H1 (cell line): ENCODE data around the gene RFPL3. TPM values are rescaled to one million over a fixed set of nuclear protein-coding genes. Genes with fewer than 3 reads are reported as not detected.

Experiments
- CTCF ChIA-PET: fragments of 300-600 bp; sonication (Branson Sonifier 250); formaldehyde crosslinking; loops from one replicate; lab custom pipeline; 2021; ENCODE audit not compliant: partially characterized antibody; lab: Charles Lee
- POLR2A ChIA-PET: fragments of 300-600 bp; sonication (Branson Sonifier 250); formaldehyde crosslinking; loops from one replicate; lab custom pipeline; 2021; ENCODE audit warnings: inconsistent platforms; ENCODE audit not compliant: partially characterized antibody; lab: Charles Lee
- DNase-seq, 2 experiments: peaks; one replicate each; pipeline versions ENCODE4 v3.0.0 to v3.0.0-alpha.2; 2010 to 2022; ENCODE audit warnings: low spot score in 2 of 2, low read depth in 1 of 2, mixed read lengths in 1 of 2
- FAIRE-seq: peaks from 2 replicates; lab custom pipeline; 2011; peaks lifted over from hg19 to GRCh38; lab: Jason Lieb, UNC
- H2AFZ ChIP-seq: 2 replicates; pipeline ENCODE4 v1.8.1; 2012; ENCODE audit warnings: low read length, inconsistent platforms
- H2AK5ac ChIP-seq: 2 replicates; pipeline ENCODE4 v1.6.1; 2013; ENCODE audit warnings: low read depth, low read length
- H2BK120ac ChIP-seq: replicated peaks from 2 replicates; pipeline ENCODE3; 2013; ENCODE audit warnings: low read depth, low read length, inconsistent platforms
- H2BK12ac ChIP-seq: 2 replicates; pipeline ENCODE4 v1.6.1; 2013; ENCODE audit warnings: low read depth, low read length
- H2BK15ac ChIP-seq: 2 replicates; pipeline ENCODE4 v1.6.1; 2013; ENCODE audit warnings: low read length
- H2BK20ac ChIP-seq: 2 replicates; pipeline ENCODE4 v1.6.1; 2013; ENCODE audit warnings: low read length
- H2BK5ac ChIP-seq: 2 replicates; pipeline ENCODE4 v1.6.1; 2013; ENCODE audit warnings: low read depth, low read length
- H3K14ac ChIP-seq: 2 replicates; pipeline ENCODE4 v1.6.1; 2013; ENCODE audit warnings: inconsistent platforms; ENCODE audit not compliant: insufficient read length
- H3K18ac ChIP-seq: 2 replicates; pipeline ENCODE4 v1.6.1; 2013; ENCODE audit warnings: low read length; ENCODE audit errors: extremely low read depth
- H3K23ac ChIP-seq: 2 replicates; pipeline ENCODE4 v1.6.1; 2013; ENCODE audit warnings: inconsistent platforms; ENCODE audit not compliant: insufficient read length
- H3K23me2 ChIP-seq: 2 replicates; pipeline ENCODE4 v1.6.1; 2013; ENCODE audit warnings: low read depth, low read length
- H3K27ac ChIP-seq: 2 replicates; pipeline ENCODE4 v1.6.1; 2011; ENCODE audit warnings: low read depth, low read length, inconsistent platforms
- H3K27me3 ChIP-seq, 4 experiments: replicated peaks in 1 of 4; 1 replicate in 1 of 4; 2 replicates in 3 of 4; pipeline versions ENCODE4 v1.6.1 to v1.8.1; 2011 to 2013; ENCODE audit warnings: low read length in 3 of 4, mild to moderate bottlenecking in 3 of 4, inconsistent platforms in 2 of 4, mixed read lengths in 2 of 4, moderate library complexity in 1 of 4; ENCODE audit not compliant: control insufficient read depth in 3 of 4, insufficient read depth in 3 of 4; ENCODE audit errors: extremely low read depth in 1 of 4
- H3K36me3 ChIP-seq, 4 experiments: 2 replicates each; pipeline versions ENCODE4 v1.6.1 to v1.8.1; 2011 to 2013; ENCODE audit warnings: mild to moderate bottlenecking in 4 of 4, low read length in 3 of 4, moderate library complexity in 2 of 4, control low read depth in 1 of 4, inconsistent platforms in 1 of 4; ENCODE audit not compliant: insufficient read depth in 4 of 4, control insufficient read depth in 2 of 4
- H3K4ac ChIP-seq: replicated peaks from 2 replicates; pipeline ENCODE3; 2013; ENCODE audit warnings: low read length, low read depth, mixed read lengths, inconsistent platforms; ENCODE audit not compliant: insufficient read length
- H3K4me1 ChIP-seq, 4 experiments: replicated peaks in 1 of 4; 1 replicate in 1 of 4; 2 replicates in 3 of 4; pipeline versions ENCODE4 v1.6.1 to v1.8.1; 2011 to 2013; ENCODE audit warnings: low read length in 3 of 4, inconsistent platforms in 2 of 4, mixed read lengths in 1 of 4; ENCODE audit not compliant: insufficient read depth in 4 of 4, control insufficient read depth in 3 of 4
- H3K4me2 ChIP-seq, 2 experiments: 2 replicates each; pipeline versions ENCODE4 v1.6.1 to v1.8.1; 2011 to 2013; ENCODE audit warnings: low read depth in 2 of 2, low read length in 2 of 2, control low read depth in 1 of 2, inconsistent platforms in 1 of 2, mild to moderate bottlenecking in 1 of 2; ENCODE audit not compliant: insufficient read depth in 1 of 2
- H3K4me3 ChIP-seq, 4 experiments: fragments of 200-600, 300-600 bp in 1 of 4; sonication (generic), shearing (Covaris generic), sonication (Bioruptor Twin) in 1 of 4; 2 replicates each; pipeline versions ENCODE4 v1.5.1 to v1.8.1; 2011 to 2016; ENCODE audit warnings: low read length in 4 of 4, low read depth in 3 of 4, control low read depth in 2 of 4, inconsistent platforms in 2 of 4, mild to moderate bottlenecking in 2 of 4, mixed read lengths in 1 of 4, moderate library complexity in 1 of 4; ENCODE audit not compliant: insufficient read depth in 2 of 4; ENCODE audit errors: extremely low read depth in 1 of 4
- H3K56ac ChIP-seq: replicated peaks from 2 replicates; pipeline ENCODE3; 2013; ENCODE audit warnings: low read depth, mild to moderate bottlenecking, mixed read lengths, low read length, inconsistent platforms; ENCODE audit not compliant: insufficient read length
- H3K79me1 ChIP-seq: 2 replicates; pipeline ENCODE4 v1.6.1; 2013; ENCODE audit warnings: low read depth, low read length, control low read depth
- H3K79me2 ChIP-seq, 2 experiments: 2 replicates each; pipeline versions ENCODE4 v1.6.1 to v1.8.1; 2012 to 2013; ENCODE audit warnings: low read length in 2 of 2, mild to moderate bottlenecking in 2 of 2, inconsistent platforms in 1 of 2; ENCODE audit not compliant: insufficient read depth in 2 of 2, control insufficient read depth in 1 of 2
- H3K9ac ChIP-seq, 4 experiments: replicated peaks in 1 of 4; 1 replicate in 1 of 4; 2 replicates in 3 of 4; pipeline versions ENCODE4 v1.6.1 to v1.8.1; 2011 to 2013; ENCODE audit warnings: low read depth in 3 of 4, low read length in 3 of 4, control low read depth in 2 of 4, mild to moderate bottlenecking in 2 of 4, moderate library complexity in 2 of 4, inconsistent platforms in 1 of 4; ENCODE audit errors: extremely low read depth in 1 of 4
- H3K9me3 ChIP-seq, 2 experiments: 2 replicates each; pipeline versions ENCODE4 v1.6.1 to v1.8.1; 2012 to 2013; ENCODE audit warnings: mild to moderate bottlenecking in 2 of 2, moderate library complexity in 2 of 2, control low read depth in 1 of 2, inconsistent platforms in 1 of 2, low read depth in 1 of 2, low read length in 1 of 2, mixed read lengths in 1 of 2; ENCODE audit not compliant: insufficient read depth in 2 of 2
- H4K20me1 ChIP-seq, 2 experiments: replicated peaks in 1 of 2; 2 replicates each; pipeline versions ENCODE3 to v1.8.1; 2011 to 2013; ENCODE audit warnings: inconsistent platforms in 2 of 2, low read length in 2 of 2, mild to moderate bottlenecking in 1 of 2; ENCODE audit not compliant: insufficient read depth in 2 of 2, control insufficient read depth in 1 of 2
- H4K5ac ChIP-seq: 2 replicates; pipeline ENCODE4 v1.6.1; 2013; ENCODE audit warnings: low read length, low read depth, mixed read lengths, inconsistent platforms; ENCODE audit not compliant: insufficient read length
- H4K8ac ChIP-seq: 2 replicates; pipeline ENCODE4 v1.8.0; 2013; ENCODE audit warnings: mild to moderate bottlenecking, moderate library complexity, low read length, inconsistent platforms; ENCODE audit not compliant: insufficient read depth; ENCODE audit errors: extremely low read depth
- H4K91ac ChIP-seq: replicated peaks from 2 replicates; pipeline ENCODE3; 2013; ENCODE audit warnings: low read length, mixed read lengths, inconsistent platforms; ENCODE audit not compliant: insufficient read length
- BRCA1 ChIP-seq: IDR thresholded peaks from 2 replicates; pipeline ENCODE4 v1.6.1; 2012; ENCODE audit warnings: low read depth, low read length, improper control_type of control experiment
- GTF2F1 ChIP-seq: IDR thresholded peaks from 2 replicates; pipeline ENCODE4 v1.6.1; 2012; ENCODE audit warnings: low read depth, low read length, improper control_type of control experiment, borderline replicate concordance
- JUND ChIP-seq: IDR thresholded peaks from 2 replicates; pipeline ENCODE4 v1.6.1; 2011; ENCODE audit warnings: mild to moderate bottlenecking, improper control_type of control experiment, low read length
- POU5F1 ChIP-seq: IDR thresholded peaks from 2 replicates; pipeline ENCODE4 v1.6.1; 2011; ENCODE audit warnings: low read depth, mild to moderate bottlenecking, low read length, moderate library complexity
- RBBP5 ChIP-seq: IDR thresholded peaks from 2 replicates; pipeline ENCODE4 v1.7.1; 2012; ENCODE audit warnings: low read depth, mild to moderate bottlenecking, inconsistent platforms, low read length, moderate library complexity, borderline replicate concordance
- RNF2 ChIP-seq: fragments of 200-900, 300-1000 bp; sonication (generic); IDR thresholded peaks from 2 replicates; pipeline ENCODE4 v1.7.1; 2016; ENCODE audit warnings: borderline replicate concordance, low read depth, mild to moderate bottlenecking, antibody characterized with exemption, low read length; ENCODE audit not compliant: poor library complexity, severe bottlenecking; ENCODE audit errors: missing control alignments
- SIN3A ChIP-seq, 2 experiments: IDR thresholded peaks in 1 of 2; conservative IDR thresholded peaks in 1 of 2; 2 replicates each; pipeline ENCODE4 v1.6.1; 2011 to 2012; ENCODE audit warnings: low read length in 2 of 2, improper control_type of control experiment in 1 of 2, low read depth in 1 of 2, mild to moderate bottlenecking in 1 of 2
- WGBS, 2 experiments: shearing (Covaris generic) in 1 of 2; methylation state at CpG; one replicate each; pipeline versions ENCODE4 v1.1.6 to v1.1.7; 2013 to 2015; ENCODE audit warnings: low lambda C conversion rate in 2 of 2, mixed read lengths in 2 of 2, inconsistent platforms in 1 of 2, low coverage in 1 of 2, missing lambda C conversion rate in 1 of 2; ENCODE audit not compliant: insufficient replicate concordance in 2 of 2, insufficient coverage in 1 of 2, insufficient read length in 1 of 2; ENCODE audit errors: extremely low coverage in 1 of 2, missing lambda C conversion rate in 1 of 2; 5-methylcytosine and 5-hydroxymethylcytosine counted together
- polyA plus RNA-seq, 7 experiments: library from polyadenylated mRNA; depleted of rRNA in 3 of 7; stranded (reverse) in 5 of 7; unstranded in 2 of 7; fragments of >200 nt in 5 of 7; fragments of 200-250 nt in 2 of 7; gene quantifications; 1 replicate in 5 of 7; 2 replicates in 1 of 7; 4 replicates in 1 of 7; pipeline versions ENCODE4 v1.2.1 to v1.2.3, GENCODE V29; 2011 to 2013; ENCODE audit warnings: missing spikeins in 2 of 7, mixed read lengths in 2 of 7
- total RNA-seq: library from RNA; stranded (reverse); fragmentation: NEBNext Ultra II Directional; extraction: Animal tissue kit (Norgen Biotek cat#: 25700); gene quantifications from 2 replicates; pipeline ENCODE4 v1.2.1, GENCODE V29; 2021

RFPL3 gene
- total and polyA plus RNA-seq, 2 of the 8 experiments (the other 6 are each of a cell fraction or from before 2014, with no cell fraction given): 0.08 to 0.24 TPM

GRCh38 chr22:32331236-32331917 is 26.3 kb upstream of the RFPL3 start:
- Histone ChIP-seq H4K8ac (no peak overlapping the region), H3K9me3 (peaks cover 5% of the 10 kb centered on the region in 2 experiments; a peak in 3 of 4 replicates), H4K91ac (no peak overlapping the region), H3K23ac (no peak overlapping the region), H3K79me2 (no peaks in the 10 kb centered on the region), H2BK12ac (peak overlapping the region; percentile 84; the same call in 1 of the 2 replicates), H2BK20ac (0 out of 2 replicates have a peak overlapping the region, but pooled peaks have one; percentile 21), H3K27me3 (peaks cover 0 to 1% (median 0%) of the 10 kb centered on the region in 4 experiments; a peak in 1 of 7 replicates), H4K5ac (no peak overlapping the region), H2BK120ac (no peak overlapping the region), H2AFZ (no peak overlapping the region), H2AK5ac (no peak overlapping the region), H4K20me1 (peaks cover 0 to 4% of the 10 kb centered on the region in 2 experiments), H3K23me2 (peaks cover 15% of the 10 kb centered on the region; the same call in 1 of the 2 replicates), H2BK5ac (no peak overlapping the region), H3K14ac (no peak overlapping the region), H2BK15ac (0 out of 2 replicates have a peak overlapping the region, but pooled peaks have one; percentile 81), H3K56ac (no peak overlapping the region), H3K4me2 (no peak overlapping the region), H3K4me3 (no peak overlapping the region), H3K9ac (no peak overlapping the region), H3K27ac (no peak overlapping the region), H3K36me3 (no peaks in the 10 kb centered on the region), H3K4me1 (peaks cover 4 to 10% (median 7%) of the 10 kb centered on the region in 4 experiments; a peak in 6 of 7 replicates), H3K79me1 (0 out of 2 replicates have a peak, but pooled peaks cover 3% of the 10 kb centered on the region), H3K4ac (no peak overlapping the region), H3K18ac (no peak overlapping the region)
- peak in 1 of 2 experiments; percentile 19 for DNase-seq
- FAIRE-seq: no peak
- CTCF ChIA-PET: interaction anchor here (1.7 kb wide), 1 partner anchor 18 kb away, joined by 3 read pairs; no protein-coding TSS in a partner anchor
- POLR2A ChIA-PET: interaction anchor here (0.6 to 1.5 kb wide), 2 partner anchors 9 to 80 kb away, joined by 3 to 4 read pairs; no protein-coding TSS in a partner anchor
- WGBS, 2 experiments: 91% methylated on average over 28 of the region's 28 CpGs; no CpG with 5 or more reads in 1 of the 2 experiments
- TF ChIP-seq RNF2: no peak
- no peak for TF ChIP-seq POU5F1
- TF ChIP-seq RBBP5: no peak
- no peak for TF ChIP-seq SIN3A (conservative IDR thresholded peaks at IDR 0.05 in 1 of 2, IDR thresholded peaks at IDR 0.05 in 1 of 2; ENCODE audit: low read depth in 1 of 2, low read length in 2 of 2)
- TF ChIP-seq JUND: no peak
- TF ChIP-seq GTF2F1: no peak
- no peak for TF ChIP-seq BRCA1
